Measurements from ENCODE around the gene MAP2K3.

GRCh38 chr17:21355586-21355985, 71.1 kb downstream of the MAP2K3 start:
- no peak for TF ChIP-seq POLR2A (IDR thresholded peaks at IDR 0.05)
- no peak for TF ChIP-seq CTCF (IDR thresholded peaks at IDR 0.05 in 4 of 5, conservative IDR thresholded peaks at IDR 0.05 in 1 of 5)

Data from gastrocnemius medialis (tissue), 4 donors.